Neuronal stem cell (in vitro differentiated cells): ENCODE results near the gene CDC7.
"Not testable (repeated sequence)": the region's sequence is repeated elsewhere in the genome, so short reads cannot be mapped to it uniquely, and the experiment has no call there.

ENCODE experiments used
- DNase-seq: peaks from one replicate; pipeline ENCODE4 v3.0.0-alpha.2; 2013; ENCODE audit warnings: low spot score
- H2AFZ ChIP-seq: one replicate; pipeline ENCODE4 v1.6.1; 2013; ENCODE audit warnings: mild to moderate bottlenecking, low read length, inconsistent platforms
- H2AK5ac ChIP-seq: 2 replicates; pipeline ENCODE4 v1.6.1; 2013; ENCODE audit warnings: low read depth, mild to moderate bottlenecking, inconsistent platforms, low read length, moderate library complexity, mixed read lengths
- H2BK120ac ChIP-seq: 2 replicates; pipeline ENCODE4 v1.6.1; 2013; ENCODE audit warnings: low read depth, mild to moderate bottlenecking, inconsistent platforms, low read length, moderate library complexity, mixed read lengths
- H2BK12ac ChIP-seq: one replicate; pipeline ENCODE4 v1.6.1; 2013; ENCODE audit warnings: low read length, inconsistent platforms
- H2BK15ac ChIP-seq: 2 replicates; pipeline ENCODE4 v1.6.1; 2013; ENCODE audit warnings: mild to moderate bottlenecking, low read length, inconsistent platforms, mixed read lengths
- H2BK5ac ChIP-seq: one replicate; pipeline ENCODE4 v1.6.1; 2013; ENCODE audit warnings: inconsistent platforms, mild to moderate bottlenecking, low read length, moderate library complexity
- H3K14ac ChIP-seq: one replicate; pipeline ENCODE4 v1.6.1; 2013; ENCODE audit warnings: low read length, inconsistent platforms
- H3K18ac ChIP-seq: 2 replicates; pipeline ENCODE4 v1.6.1; 2013; ENCODE audit warnings: low read length, inconsistent platforms
- H3K23ac ChIP-seq: 2 replicates; pipeline ENCODE4 v1.6.1; 2013; ENCODE audit warnings: low read depth, mild to moderate bottlenecking, mixed read lengths, low read length, inconsistent platforms; ENCODE audit not compliant: poor library complexity
- H3K27ac ChIP-seq: replicated peaks from 3 replicates; pipeline ENCODE4 v1.5.1; 2013; ENCODE audit warnings: low read length, inconsistent platforms
- H3K27me3 ChIP-seq, 3 experiments: 2 replicates each; pipeline ENCODE4 v1.6.1; 2013; ENCODE audit warnings: low read length in 3 of 3, mild to moderate bottlenecking in 2 of 3, inconsistent platforms in 1 of 3, low read depth in 1 of 3, mixed read lengths in 1 of 3, moderate library complexity in 1 of 3; ENCODE audit not compliant: control insufficient read depth in 3 of 3, insufficient read depth in 3 of 3
- H3K36me3 ChIP-seq, 2 donors: replicated peaks in 1 of 2; 2 replicates each; pipeline ENCODE4 v1.6.1; 2013; ENCODE audit warnings: low read length in 2 of 2; ENCODE audit not compliant: control insufficient read depth in 2 of 2, insufficient read depth in 2 of 2
- H3K4ac ChIP-seq: 2 replicates; pipeline ENCODE4 v1.6.1; 2013; ENCODE audit warnings: inconsistent platforms, mild to moderate bottlenecking, low read length, moderate library complexity
- H3K4me1 ChIP-seq, 2 donors: 1 replicate in 1 of 2; 2 replicates in 1 of 2; pipeline ENCODE4 v1.6.1; 2013; ENCODE audit warnings: low read length in 2 of 2, low read depth in 1 of 2; ENCODE audit not compliant: control insufficient read depth in 2 of 2, insufficient read depth in 1 of 2
- H3K4me2 ChIP-seq: one replicate; pipeline ENCODE4 v1.6.1; 2013; ENCODE audit warnings: mild to moderate bottlenecking, low read length, inconsistent platforms; ENCODE audit not compliant: insufficient read depth, poor library complexity, severe bottlenecking
- H3K4me3 ChIP-seq, 2 donors: 2 replicates each; pipeline ENCODE4 v1.5.1; 2013; ENCODE audit warnings: low read length in 2 of 2, mild to moderate bottlenecking in 2 of 2, inconsistent platforms in 1 of 2, moderate library complexity in 1 of 2
- H3K79me1 ChIP-seq: one replicate; pipeline ENCODE4 v1.6.1; 2013; ENCODE audit warnings: low read depth, mild to moderate bottlenecking, inconsistent platforms, low read length, moderate library complexity
- H3K9ac ChIP-seq: one replicate; pipeline ENCODE4 v1.6.1; 2013; ENCODE audit warnings: mild to moderate bottlenecking, low read depth, low read length, inconsistent platforms; ENCODE audit not compliant: poor library complexity
- H3K9me3 ChIP-seq, 2 donors: replicated peaks in 1 of 2; 2 replicates each; pipeline versions ENCODE3 to v1.6.1; 2013; ENCODE audit warnings: low read length in 2 of 2, mild to moderate bottlenecking in 2 of 2, inconsistent platforms in 1 of 2, low read depth in 1 of 2, mixed read lengths in 1 of 2, moderate library complexity in 1 of 2; ENCODE audit not compliant: control insufficient read depth in 2 of 2, insufficient read depth in 1 of 2
- H4K8ac ChIP-seq: one replicate; pipeline ENCODE4 v1.6.1; 2013; ENCODE audit warnings: low read depth, mild to moderate bottlenecking, inconsistent platforms, low read length, moderate library complexity
- H4K91ac ChIP-seq: one replicate; pipeline ENCODE4 v1.6.1; 2013; ENCODE audit warnings: low read length, low read depth, mild to moderate bottlenecking, inconsistent platforms; ENCODE audit not compliant: poor library complexity
- WGBS, 2 donors: extraction: QIAGEN DNeasy Blood & Tissue Kit; methylation state at CpG; one replicate each; pipeline ENCODE4 v1.1.7; 2013; ENCODE audit warnings: missing lambda C conversion rate in 2 of 2, mixed read lengths in 1 of 2; ENCODE audit not compliant: insufficient read length in 2 of 2, insufficient replicate concordance in 1 of 2; ENCODE audit errors: extremely low coverage in 2 of 2; 5-methylcytosine and 5-hydroxymethylcytosine counted together

Gene CDC7

DNA sequence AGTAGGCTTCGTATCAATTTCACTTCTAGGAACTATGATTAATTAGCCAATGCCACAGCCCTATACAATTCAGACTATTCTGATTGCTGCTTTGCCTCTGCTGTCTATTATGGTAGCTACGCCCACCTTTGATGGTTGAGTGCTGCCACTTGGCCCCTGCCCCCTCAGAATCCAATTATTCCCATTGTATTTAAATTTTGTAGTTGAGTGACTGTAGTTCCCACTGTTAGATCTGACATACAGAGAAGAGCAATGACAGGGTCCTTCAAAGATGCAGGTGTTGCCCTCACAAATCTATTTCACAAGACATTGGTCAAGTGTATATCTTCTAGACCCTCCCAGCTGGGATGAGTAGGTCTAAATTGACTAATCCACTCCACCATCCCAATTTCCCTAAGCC is 35.3 kb upstream of the CDC7 start:
- not testable (repeated sequence) for H3K79me1 ChIP-seq

GRCh38 chr1:91476533-91477217 is 24.0 kb upstream of the CDC7 start:
- Histone ChIP-seq H2BK12ac (no peak overlapping the region), H4K91ac (no peak overlapping the region), H3K9me3 (no peaks in the 10 kb centered on the region), H3K36me3 (no peaks in the 10 kb centered on the region), H2BK15ac (no peak overlapping the region), H3K23ac (no peak overlapping the region), H3K4me1 (peaks cover 0 to 1% of the 10 kb centered on the region in 2 donors), H3K9ac (no peak overlapping the region), H2BK120ac (no peak overlapping the region), H3K14ac (no peak overlapping the region), H3K4me2 (no peak overlapping the region), H2AK5ac (no peak overlapping the region), H3K4me3 (no peak overlapping the region), H2AFZ (no peak overlapping the region), H2BK5ac (no peak overlapping the region), H3K27ac (no peak overlapping the region), H4K8ac (no peak overlapping the region), H3K79me1 (no peaks in the 10 kb centered on the region), H3K4ac (no peak overlapping the region), H3K18ac (no peak overlapping the region), H3K27me3 (peaks cover 0 to 10% (median 0%) of the 10 kb centered on the region in 3 experiments)
- DNase-seq = no peak
- no CpG with 5 or more reads among the region's 2 CpGs for WGBS, 2 donors

More for the DNA sequence above, 35.3 kb upstream of the CDC7 start:
- H2BK15ac ChIP-seq, H3K4ac ChIP-seq, H2BK120ac ChIP-seq, H3K4me1 ChIP-seq, H3K9me3 ChIP-seq, H2AK5ac ChIP-seq, H2BK5ac ChIP-seq, H3K9ac ChIP-seq, DNase-seq, H2AFZ ChIP-seq, H3K18ac ChIP-seq, H3K36me3 ChIP-seq, H3K4me2 ChIP-seq, H3K27me3 ChIP-seq, H3K27ac ChIP-seq, H2BK12ac ChIP-seq, H4K8ac ChIP-seq, H3K14ac ChIP-seq, H3K4me3 ChIP-seq, H4K91ac ChIP-seq, H3K23ac ChIP-seq: not testable (repeated sequence)
- WGBS, 2 donors = no CpG with 5 or more reads among the region's 2 CpGs

- Histone ChIP-seq H2BK120ac (no peak overlapping the region), H4K91ac (no peak overlapping the region), H3K14ac (no peak overlapping the region), H3K18ac (no peak overlapping the region), H2BK12ac (no peak overlapping the region), H2BK15ac (no peak overlapping the region), H3K4me2 (no peak overlapping the region), H3K9ac (no peak overlapping the region), H3K27ac (no peak overlapping the region), H2AFZ (no peak overlapping the region), H3K4me3 (no peak overlapping the region), H3K4me1 (no peaks in the 10 kb centered on the region), H3K79me1 (no peaks in the 10 kb centered on the region), H2AK5ac (no peak overlapping the region), H3K27me3 (peaks cover 0 to 6% (median 0%) of the 10 kb centered on the region in 3 experiments), H3K4ac (no peak overlapping the region), H3K23ac (no peak overlapping the region), H3K9me3 (peaks cover 0 to 2% of the 10 kb centered on the region in 2 donors), H4K8ac (no peak overlapping the region), H2BK5ac (no peak overlapping the region), H3K36me3 (no peaks in the 10 kb centered on the region)
- no peak for DNase-seq
- WGBS, 2 donors = no CpG with 5 or more reads among the region's 3 CpGs
Measured at GRCh38 chr1:91487469-91487868, 13.2 kb upstream of the CDC7 start.

- no CpG with 5 or more reads among the region's 1 CpG for WGBS, 2 donors
- Histone ChIP-seq H3K4ac (no peak overlapping the region), H3K27me3 (peaks cover 0 to 11% (median 0%) of the 10 kb centered on the region in 3 experiments), H3K27ac (no peak overlapping the region), H3K4me1 (no peaks in the 10 kb centered on the region), H3K79me1 (no peaks in the 10 kb centered on the region), H3K36me3 (no peaks in the 10 kb centered on the region), H2BK12ac (no peak overlapping the region), H2AFZ (no peak overlapping the region), H3K4me3 (no peak overlapping the region), H3K18ac (no peak overlapping the region), H3K23ac (no peak overlapping the region), H2AK5ac (no peak overlapping the region), H3K9ac (no peak overlapping the region), H3K14ac (no peak overlapping the region), H3K4me2 (no peak overlapping the region), H2BK15ac (no peak overlapping the region), H4K8ac (no peak overlapping the region), H3K9me3 (peaks cover 0 to 2% of the 10 kb centered on the region in 2 donors), H2BK5ac (no peak overlapping the region), H4K91ac (no peak overlapping the region), H2BK120ac (no peak overlapping the region)
- DNase-seq = no peak
Measured at GRCh38 chr1:91490501-91490900, 10.2 kb upstream of the CDC7 start.
